Activated T-helper 17 cell treated with anti-CD3 and anti-CD28 coated beads, Interleukin-2, amount 50 U/mL, for 72 hours (primary cell): ENCODE results near the gene DOCK6. TPM values are rescaled to one million over a fixed set of nuclear protein-coding genes. Genes with fewer than 3 reads are reported as not detected.
"Not testable (repeated sequence)": the region's sequence is repeated elsewhere in the genome, so short reads cannot be mapped to it uniquely, and the experiment has no call there.

Experiments used
- ATAC-seq: fragments of 150-1000 bp; cut with Tn5 transposase; replicated peaks from 2 replicates; pipeline ENCODE4 v1.10.0; 2021; ENCODE audit warnings: mild to moderate bottlenecking, moderate library complexity
- H3K27ac Mint-ChIP-seq: one replicate; pipeline ENCODE4 v1.8.0; 2022; ENCODE audit warnings: mixed read lengths
- H3K27me3 Mint-ChIP-seq: one replicate; pipeline ENCODE4 v1.8.0; 2022; ENCODE audit warnings: mixed read lengths
- H3K36me3 Mint-ChIP-seq: one replicate; pipeline ENCODE4 v1.8.0; 2022; ENCODE audit warnings: low read depth, mild to moderate bottlenecking, mixed read lengths
- H3K4me1 Mint-ChIP-seq: one replicate; pipeline ENCODE4 v1.8.0; 2022; ENCODE audit warnings: mixed read lengths
- H3K4me3 Mint-ChIP-seq: one replicate; pipeline ENCODE4 v1.8.0; 2022; ENCODE audit warnings: mild to moderate bottlenecking, mixed read lengths
- H3K9me3 Mint-ChIP-seq: one replicate; pipeline ENCODE4 v1.8.0; 2022; ENCODE audit warnings: mixed read lengths
- total RNA-seq, 2 donors: library from RNA; stranded (reverse); gene quantifications; one replicate each; pipeline ENCODE4 v1.2.3, GENCODE V29; 2022

The DOCK6 gene
- total RNA-seq, 2 donors from 2014 or later = 4.5 to 6.4 TPM

DNA sequence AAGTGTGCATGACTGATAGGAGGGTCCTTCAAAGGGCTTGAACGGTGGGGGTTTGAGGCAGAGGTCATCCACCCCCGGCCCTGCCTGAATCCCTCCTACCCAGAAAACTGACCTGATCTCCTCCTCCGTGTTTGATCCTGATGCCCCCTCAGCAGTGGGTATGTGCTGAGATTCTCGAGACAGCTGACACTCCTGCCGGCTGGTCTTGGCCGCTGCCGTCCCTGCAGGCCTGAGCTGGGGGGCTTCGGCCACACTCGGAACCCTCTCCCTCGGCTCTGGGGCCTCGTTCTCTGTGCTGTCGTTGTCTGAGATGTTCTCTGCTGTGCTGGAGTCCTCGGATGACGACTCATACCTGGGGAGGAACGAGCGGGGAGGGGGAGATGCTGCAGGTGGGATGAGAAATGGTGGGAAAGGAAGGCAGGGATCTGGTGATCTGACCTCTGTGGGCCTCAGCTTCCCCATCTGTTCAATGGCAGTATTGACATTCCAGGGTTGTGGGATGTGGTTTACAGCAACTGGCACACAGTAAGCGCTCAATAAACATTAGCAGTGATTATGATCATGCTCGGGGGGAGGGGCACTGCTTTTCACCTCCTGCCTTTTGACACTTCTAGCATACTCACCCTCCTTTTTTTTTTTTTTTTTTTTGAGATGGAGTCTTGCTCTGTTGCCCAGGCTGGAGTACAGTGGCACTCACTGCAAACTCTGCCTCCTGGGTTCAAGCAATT lies 85.7 kb downstream of the DOCK6 start:
- Mint-ChIP-seq H3K9me3 (no peaks in the 10 kb centered on the region), H3K4me1 (peaks cover 4% of the 10 kb centered on the region), H3K36me3 (no peaks in the 10 kb centered on the region), H3K4me3 (no peak overlapping the region), H3K27me3 (peaks cover 4% of the 10 kb centered on the region), H3K27ac (no peak overlapping the region)
- ATAC-seq = no peak

- no peak overlapping the region for H3K27ac Mint-ChIP-seq
- no peaks in the 10 kb centered on the region for H3K36me3 Mint-ChIP-seq
- H3K9me3 Mint-ChIP-seq = no peaks in the 10 kb centered on the region
- ATAC-seq = no peak
- peaks cover 4% of the 10 kb centered on the region for H3K4me1 Mint-ChIP-seq
- H3K27me3 Mint-ChIP-seq = peaks cover 4% of the 10 kb centered on the region
- H3K4me3 Mint-ChIP-seq = no peak overlapping the region
These were observed 86.4 kb downstream of the DOCK6 start for GRCh38 chr19:11175920-11176319.

GRCh38 chr19:11174336-11174735 lies 88.0 kb downstream of the DOCK6 start:
- ATAC-seq = no peak
- H3K4me3 Mint-ChIP-seq = no peak overlapping the region
- H3K27ac Mint-ChIP-seq = no peak overlapping the region
- peaks cover 4% of the 10 kb centered on the region for H3K27me3 Mint-ChIP-seq
- H3K9me3 Mint-ChIP-seq = no peaks in the 10 kb centered on the region
- H3K4me1 Mint-ChIP-seq = peaks cover 4% of the 10 kb centered on the region
- H3K36me3 Mint-ChIP-seq = no peaks in the 10 kb centered on the region

DNA sequence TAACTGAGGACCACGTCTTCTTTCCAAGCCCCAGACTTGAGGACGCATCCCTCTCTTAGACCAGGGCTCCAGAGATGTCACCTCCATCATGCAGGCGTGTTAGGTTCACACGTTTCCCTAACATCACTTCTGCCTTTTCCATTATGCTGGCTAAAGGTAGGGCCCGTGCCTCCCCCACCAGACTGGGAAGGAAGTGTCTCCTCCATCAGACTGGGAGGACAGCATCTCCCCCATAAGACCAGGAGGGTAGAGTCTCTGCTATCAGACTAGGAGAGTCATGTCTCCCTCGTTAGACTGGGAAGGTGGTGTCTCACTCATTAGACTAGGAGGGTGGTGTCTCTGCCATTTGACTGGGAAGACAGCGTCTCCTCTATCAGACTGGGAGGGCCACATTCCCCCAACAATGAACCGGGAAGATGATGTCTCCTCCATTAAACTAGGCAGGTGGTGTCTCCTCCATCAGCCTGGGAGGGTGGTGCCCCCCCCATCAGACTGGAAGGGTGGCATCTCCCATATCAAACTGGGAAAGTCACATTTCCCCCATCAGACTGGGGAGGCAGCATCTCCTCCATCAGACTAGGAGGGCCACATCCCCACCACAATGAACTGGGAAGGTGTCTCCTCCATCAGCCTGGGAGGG lies 88.7 kb downstream of the DOCK6 start:
- no peak for ATAC-seq
- no peaks in the 10 kb centered on the region for H3K36me3 Mint-ChIP-seq
- no peak overlapping the region for H3K4me3 Mint-ChIP-seq
- H3K4me1 Mint-ChIP-seq = peaks cover 4% of the 10 kb centered on the region
- H3K27ac Mint-ChIP-seq = no peak overlapping the region
- H3K27me3 Mint-ChIP-seq = peaks cover 4% of the 10 kb centered on the region
- no peaks in the 10 kb centered on the region for H3K9me3 Mint-ChIP-seq

GRCh38 chr19:11172576-11172975 lies 89.7 kb downstream of the DOCK6 start:
- H3K27me3 Mint-ChIP-seq = no peaks in the 10 kb centered on the region
- no peak for ATAC-seq
- no peaks in the 10 kb centered on the region for H3K9me3 Mint-ChIP-seq
- no peaks in the 10 kb centered on the region for H3K36me3 Mint-ChIP-seq
- no peaks in the 10 kb centered on the region for H3K4me1 Mint-ChIP-seq
- no peak overlapping the region for H3K27ac Mint-ChIP-seq
- H3K4me3 Mint-ChIP-seq = no peak overlapping the region

DNA sequence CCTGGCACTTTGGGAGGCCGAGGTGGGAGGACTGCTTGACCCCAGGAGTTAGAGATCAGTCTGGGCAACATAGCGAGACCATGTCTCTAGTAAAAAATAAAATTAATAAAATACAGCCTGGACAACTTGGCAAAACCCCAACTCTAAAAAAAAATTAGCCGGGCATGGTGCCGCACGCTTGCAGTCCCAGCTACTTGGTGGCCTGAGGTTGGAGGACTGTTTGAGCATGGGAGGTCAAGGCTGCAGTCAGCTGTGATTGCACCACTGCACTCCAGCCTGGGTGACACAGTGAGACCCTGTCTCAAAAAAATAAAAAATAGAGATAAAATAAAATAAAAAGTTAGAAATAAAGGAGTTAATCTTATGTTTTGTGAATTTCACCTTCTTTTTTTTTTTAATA lies 91.2 kb downstream of the DOCK6 start:
- Mint-ChIP-seq H3K9me3 (no peaks in the 10 kb centered on the region), H3K27me3 (no peaks in the 10 kb centered on the region), H3K4me3 (no peak overlapping the region), H3K27ac (no peak overlapping the region), H3K36me3 (no peaks in the 10 kb centered on the region), H3K4me1 (no peaks in the 10 kb centered on the region)
- ATAC-seq = no peak

DNA sequence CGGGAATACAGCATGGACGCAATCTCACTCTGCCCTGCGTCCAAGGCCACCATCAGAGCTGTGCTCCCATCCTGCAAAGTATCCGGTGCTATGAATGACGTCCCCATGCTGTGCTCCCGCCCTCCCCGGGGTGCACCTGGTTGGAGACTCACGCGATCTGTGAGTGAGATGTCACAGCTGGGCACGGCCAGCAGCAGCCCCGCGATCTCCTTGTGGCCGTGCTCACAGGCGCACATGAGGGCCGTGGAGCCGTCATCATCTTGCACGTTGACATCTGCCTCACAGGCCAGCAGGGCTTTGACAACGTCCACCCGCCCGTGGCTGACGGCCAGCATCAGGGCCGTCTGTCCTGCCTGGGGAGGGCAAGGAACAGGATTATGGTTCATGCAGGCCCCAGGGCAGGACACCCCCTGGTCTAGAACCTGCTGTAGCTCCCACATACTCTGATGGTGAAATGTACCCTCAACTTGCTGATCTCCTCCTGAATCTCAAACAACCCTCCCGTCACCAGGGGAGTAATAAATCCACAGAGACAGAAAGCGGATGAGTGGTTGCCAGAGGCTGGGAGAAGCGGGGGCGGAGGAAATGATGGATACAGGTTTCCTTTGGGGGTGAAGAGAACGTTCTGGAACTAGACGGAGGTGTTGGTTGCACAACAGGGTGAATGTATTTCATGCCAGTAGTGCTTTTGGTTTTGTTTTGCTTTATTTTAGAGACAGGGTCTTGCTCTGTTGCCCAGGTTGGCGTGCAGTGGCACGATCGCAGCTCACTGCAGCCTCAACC lies 92.2 kb downstream of the DOCK6 start:
- no peak for ATAC-seq
- Mint-ChIP-seq H3K36me3 (no peaks in the 10 kb centered on the region), H3K4me3 (no peak overlapping the region), H3K4me1 (no peaks in the 10 kb centered on the region), H3K27me3 (no peaks in the 10 kb centered on the region), H3K27ac (no peak overlapping the region), H3K9me3 (no peaks in the 10 kb centered on the region)

DNA sequence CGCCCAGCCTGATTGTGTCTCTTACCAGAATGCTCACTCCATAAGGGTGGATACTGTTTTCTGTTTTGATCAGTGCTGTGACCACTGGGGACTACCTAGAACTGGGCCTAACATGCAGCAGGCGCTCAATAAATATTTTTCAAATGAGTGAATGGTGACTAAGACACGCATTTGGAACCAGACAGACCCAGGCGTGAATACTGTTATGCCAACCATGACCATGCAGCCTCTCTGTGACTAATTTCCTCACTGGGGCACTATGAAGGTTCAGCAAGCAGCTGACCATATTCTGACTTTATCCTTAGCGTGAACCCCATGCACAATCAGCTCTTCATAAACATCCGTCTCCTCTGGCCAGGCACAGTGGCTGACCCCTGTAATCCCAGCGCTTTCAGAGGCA lies 93.8 kb downstream of the DOCK6 start:
- Mint-ChIP-seq H3K36me3 (no peaks in the 10 kb centered on the region), H3K4me3 (no peak overlapping the region), H3K27ac (no peak overlapping the region), H3K4me1 (no peaks in the 10 kb centered on the region), H3K27me3 (no peaks in the 10 kb centered on the region), H3K9me3 (no peaks in the 10 kb centered on the region)
- ATAC-seq = no peak

DNA sequence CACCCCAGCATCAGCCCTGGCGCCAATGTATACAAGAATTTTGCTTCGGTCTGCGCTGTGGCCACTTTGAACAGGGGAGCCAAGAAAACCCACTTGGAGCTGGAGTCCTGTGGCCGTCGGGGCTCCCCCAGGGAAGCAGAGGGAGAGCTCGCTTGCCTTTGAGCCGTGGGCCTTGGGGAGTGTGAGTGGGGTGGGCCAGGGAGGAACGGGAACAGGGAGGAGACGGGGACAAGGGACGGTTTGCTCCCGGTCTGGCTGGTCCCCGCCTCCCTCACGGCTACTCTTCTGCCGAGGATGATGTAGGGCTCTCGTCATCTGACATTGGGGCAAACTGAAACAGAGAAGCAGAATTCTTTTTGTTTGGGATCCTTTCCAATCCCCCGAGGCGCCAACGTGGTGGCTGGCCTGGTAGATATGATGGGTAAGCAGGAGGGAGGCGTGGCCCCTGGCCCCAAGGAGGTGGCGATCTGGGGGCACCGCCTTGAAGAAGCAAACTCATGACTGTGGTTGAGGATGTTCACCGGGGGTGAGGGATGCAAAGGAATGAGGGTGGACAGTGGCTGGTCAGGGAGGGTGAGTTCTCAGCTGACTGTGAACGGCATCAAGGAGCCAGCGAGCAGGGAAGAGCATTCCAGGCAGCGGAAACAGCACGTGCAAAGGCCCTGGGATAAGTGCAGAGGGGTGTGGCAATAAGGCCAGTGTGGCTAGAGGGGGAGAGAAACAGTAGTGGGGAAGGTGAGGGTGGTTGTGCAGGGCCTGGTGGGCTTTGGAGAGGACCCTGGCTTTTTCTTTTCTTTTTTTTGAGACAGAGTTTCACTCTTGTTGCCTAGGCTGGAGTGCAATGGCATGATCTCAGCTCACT lies 95.8 kb downstream of the DOCK6 start:
- Mint-ChIP-seq H3K4me1 (no peaks in the 10 kb centered on the region), H3K36me3 (no peaks in the 10 kb centered on the region), H3K27ac (no peak overlapping the region)

DNA sequence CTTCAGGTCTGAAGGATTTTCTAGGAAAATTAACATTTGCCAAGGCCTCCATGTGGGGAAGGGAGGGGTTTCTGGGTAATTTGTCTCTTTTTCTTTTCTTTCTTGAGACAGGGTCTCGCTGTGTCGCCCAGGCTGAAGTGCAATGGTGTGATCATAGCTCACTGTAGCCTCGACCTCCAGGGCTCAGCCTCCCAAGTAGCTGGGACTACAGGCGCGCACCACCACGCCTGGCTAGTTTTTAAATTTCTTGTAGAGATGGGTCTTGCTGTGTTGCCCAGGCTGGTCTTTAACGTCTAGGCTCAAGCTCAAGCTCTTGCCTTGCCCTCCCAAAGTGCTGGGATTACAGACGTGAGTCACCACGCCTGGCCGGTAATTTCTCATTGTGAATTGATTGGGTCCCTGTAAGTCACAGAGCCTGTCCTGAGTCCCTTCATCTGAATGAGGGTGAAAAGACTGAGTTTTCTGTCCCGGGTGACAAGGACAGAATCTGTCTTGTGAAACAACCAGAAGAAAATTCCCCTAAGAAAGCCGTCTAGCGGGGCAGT lies 96.8 kb downstream of the DOCK6 start:
- Mint-ChIP-seq H3K4me1 (no peaks in the 10 kb centered on the region), H3K9me3 (no peaks in the 10 kb centered on the region), H3K27me3 (no peaks in the 10 kb centered on the region), H3K27ac (no peak overlapping the region), H3K36me3 (no peaks in the 10 kb centered on the region), H3K4me3 (no peak overlapping the region)
- no peak for ATAC-seq

More for the DNA sequence above, 95.8 kb downstream of the DOCK6 start:
- Mint-ChIP-seq H3K27me3 (no peaks in the 10 kb centered on the region), H3K9me3 (no peaks in the 10 kb centered on the region), H3K4me3 (no peak overlapping the region)
- no peak for ATAC-seq

DNA sequence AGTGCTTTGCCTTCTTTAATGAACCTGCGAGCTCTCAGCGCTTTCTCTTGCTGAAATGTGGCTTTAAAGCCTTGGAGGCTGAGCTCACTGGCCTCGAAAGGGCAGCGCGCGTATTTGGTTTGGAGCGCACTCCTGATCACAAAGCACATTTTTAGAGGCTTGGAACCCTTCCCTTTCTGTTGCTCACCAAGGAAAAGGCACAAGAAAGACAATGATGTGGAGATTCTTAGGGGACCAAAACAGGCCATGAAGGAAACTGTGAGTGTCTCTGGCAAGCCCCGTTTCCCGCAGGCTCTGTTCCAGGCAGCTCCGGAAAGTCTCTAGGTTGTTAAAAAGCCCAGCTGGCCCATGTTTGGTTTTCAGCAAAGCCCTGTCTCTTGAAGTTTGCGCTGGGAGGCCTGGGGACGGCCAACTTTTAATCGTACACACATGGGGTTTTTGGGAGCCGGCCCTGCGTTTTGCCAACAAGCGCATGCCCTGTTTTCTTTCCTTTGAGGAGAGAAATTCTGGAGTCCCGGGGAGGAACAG lies 97.4 kb downstream of the DOCK6 start:
- Mint-ChIP-seq H3K4me1 (no peaks in the 10 kb centered on the region), H3K4me3 (no peak overlapping the region), H3K9me3 (no peaks in the 10 kb centered on the region), H3K27me3 (no peaks in the 10 kb centered on the region), H3K27ac (no peak overlapping the region), H3K36me3 (no peaks in the 10 kb centered on the region)
- no peak for ATAC-seq

DNA sequence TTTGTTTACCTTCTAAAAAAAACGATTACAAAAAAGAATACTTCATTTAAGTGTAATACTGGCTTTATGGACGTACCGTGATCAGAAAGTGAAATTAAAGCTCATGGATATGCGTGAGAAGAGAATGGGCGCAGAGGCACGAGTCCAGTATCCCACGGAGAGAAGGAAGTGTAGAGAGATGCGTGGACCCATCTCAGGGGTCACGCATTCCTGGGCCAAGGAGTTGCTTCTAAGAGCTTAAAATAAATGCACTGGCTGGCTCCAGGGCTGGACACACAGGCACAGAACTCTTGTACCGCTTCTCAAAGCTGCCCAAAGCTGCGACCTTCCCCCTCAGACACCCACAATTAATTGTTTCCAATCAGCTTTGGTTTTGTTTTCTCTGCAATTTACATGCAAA lies 98.0 kb downstream of the DOCK6 start:
- no peak overlapping the region for H3K27ac Mint-ChIP-seq

DNA sequence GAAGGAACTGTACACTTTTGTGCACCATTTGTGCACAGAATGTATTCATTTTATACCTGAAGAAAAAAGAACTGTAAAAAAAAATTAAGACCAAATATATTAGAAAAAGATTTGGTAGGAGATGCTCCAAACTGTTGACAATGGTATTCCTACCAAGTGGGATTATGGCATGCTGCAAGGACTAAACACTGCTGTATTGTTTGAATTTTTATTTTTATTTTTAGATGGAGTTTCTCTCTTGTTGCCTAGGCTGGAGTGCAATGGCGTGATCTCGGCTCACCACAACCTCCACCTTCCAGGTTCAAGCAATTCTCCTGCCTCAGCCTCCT lies 101.9 kb downstream of the DOCK6 start:
- not testable (repeated sequence) for H3K27ac Mint-ChIP-seq, H3K4me1 Mint-ChIP-seq, H3K4me3 Mint-ChIP-seq, ATAC-seq, H3K9me3 Mint-ChIP-seq, H3K27me3 Mint-ChIP-seq, H3K36me3 Mint-ChIP-seq

More for the DNA sequence above, 98.0 kb downstream of the DOCK6 start:
- Mint-ChIP-seq H3K9me3 (no peaks in the 10 kb centered on the region), H3K4me3 (no peak overlapping the region), H3K27me3 (no peaks in the 10 kb centered on the region), H3K36me3 (no peaks in the 10 kb centered on the region), H3K4me1 (no peaks in the 10 kb centered on the region)
- ATAC-seq = no peak
